Ovary (tissue), 9 donors: ENCODE measurements around the gene PRDM16. TPM values are rescaled to one million over a fixed set of nuclear protein-coding genes. Genes with fewer than 3 reads are reported as not detected.
A peak's percentile ranks its signal among the peaks of the same experiment; 100 is the strongest.

Experiments
- DNase-seq, 5 donors: peaks; one replicate each; pipeline ENCODE4 v3.0.0-alpha.2; 2019 to 2020
- H3K27ac ChIP-seq, 2 donors: fragments of 200-600 bp; one replicate each; pipeline versions ENCODE4 v1.5.1 to v1.8.0; 2019 to 2022
- H3K27me3 ChIP-seq: fragments of 200-600 bp; one replicate; pipeline ENCODE4 v1.8.0; 2022
- H3K36me3 ChIP-seq: fragments of 200-600 bp; sonication (generic); one replicate; pipeline ENCODE4 v1.5.1; 2019
- H3K4me1 ChIP-seq: one replicate; pipeline ENCODE4 v1.8.1; 2013; ENCODE audit warnings: mild to moderate bottlenecking, moderate library complexity; ENCODE audit not compliant: insufficient read depth
- H3K4me3 ChIP-seq: fragments of 200-600 bp; sonication (generic); one replicate; pipeline ENCODE4 v1.5.1; 2017
- H3K9me3 ChIP-seq, 2 donors: fragments of 200-600 bp in 1 of 2; sonication (generic) in 1 of 2; one replicate each; pipeline versions ENCODE4 v1.5.1 to v1.8.1; 2013 to 2019; ENCODE audit warnings: mild to moderate bottlenecking in 1 of 2, moderate library complexity in 1 of 2
- EP300 ChIP-seq: sonication (generic); formaldehyde crosslinking; IDR thresholded peaks from one replicate; pipeline ENCODE4 v1.6.1; 2017; ENCODE audit warnings: antibody characterized with exemption
- POLR2A ChIP-seq: fragments of 450-650 bp; IDR thresholded peaks from one replicate; pipeline ENCODE4 v1.6.1; 2017; ENCODE audit warnings: antibody characterized with exemption, mild to moderate bottlenecking, moderate library complexity
- WGBS, 3 donors: extraction: QIAGEN DNeasy Blood & Tissue Kit in 1 of 3; methylation state at CpG; one replicate each; pipeline versions ENCODE4 v1.1.5 to v1.1.7; 2013 to 2017; 5-methylcytosine and 5-hydroxymethylcytosine counted together
- intact Hi-C, 4 donors: fragments of 100-400 bp; cut with DNase I; formaldehyde crosslinking; loops; one replicate each; pipeline versions ENCODE4 v1.11.0 to v1.15.1; 2022 to 2023
- polyA plus RNA-seq, 2 donors: library from polyadenylated mRNA; stranded (reverse); fragments of 200-250 nt in 1 of 2; fragments of 350-450 nt in 1 of 2; fragmentation: Illumina TruSeq in 1 of 2; extraction: RNeasy Lipid Tissue Mini Kit (QIAGEN cat#74804) in 1 of 2; gene quantifications; one replicate each; pipeline ENCODE4 v1.2.3, GENCODE V29; 2013 to 2014
- total RNA-seq, 7 donors: library from RNA; depleted of rRNA in 2 of 7; stranded (reverse); fragments of >200 nt in 2 of 7; fragmentation: NEBNext Ultra II Directional in 3 of 7; extraction: Animal tissue kit (Norgen Biotek cat#: 25700) in 3 of 7; gene quantifications; one replicate each; pipeline versions ENCODE4 v1.1.0 to v1.2.4, GENCODE V29; 2016 to 2023
- TF ChIP-seq, protein P1 (sequence below), 3 donors: fragments of 450-650 bp in 2 of 3; fragments of 200-600 bp in 1 of 3; IDR thresholded peaks; one replicate each; pipeline versions ENCODE4 v1.5.1 to v1.8.0; 2016 to 2022; ENCODE audit warnings: antibody characterized with exemption in 3 of 3, mild to moderate bottlenecking in 1 of 3
- donor health status: DM: no; HTN: no; CAD: no; lungs with moderate emphysema.
- donor health status: DM: no; HTN: no; CAD: no.
- donor health status: Bipolar disorder and iron deficiency.
- donor health status: DM: yes; HTN: yes; CAD: no.
- donor health status: DM: no; HTN: no; CAD: no.
- donor health status: DM: yes; HTN: yes; CAD: no.

Gene PRDM16
- total and polyA plus RNA-seq, 9 donors, result 1.1 to 17.3 (median 3.9) TPM

- no peaks in the 10 kb centered on the region for H3K36me3 ChIP-seq
- H3K27ac ChIP-seq, result no peak overlapping the region
- no peak for TF ChIP-seq POLR2A
- TF ChIP-seq, protein P1, sequence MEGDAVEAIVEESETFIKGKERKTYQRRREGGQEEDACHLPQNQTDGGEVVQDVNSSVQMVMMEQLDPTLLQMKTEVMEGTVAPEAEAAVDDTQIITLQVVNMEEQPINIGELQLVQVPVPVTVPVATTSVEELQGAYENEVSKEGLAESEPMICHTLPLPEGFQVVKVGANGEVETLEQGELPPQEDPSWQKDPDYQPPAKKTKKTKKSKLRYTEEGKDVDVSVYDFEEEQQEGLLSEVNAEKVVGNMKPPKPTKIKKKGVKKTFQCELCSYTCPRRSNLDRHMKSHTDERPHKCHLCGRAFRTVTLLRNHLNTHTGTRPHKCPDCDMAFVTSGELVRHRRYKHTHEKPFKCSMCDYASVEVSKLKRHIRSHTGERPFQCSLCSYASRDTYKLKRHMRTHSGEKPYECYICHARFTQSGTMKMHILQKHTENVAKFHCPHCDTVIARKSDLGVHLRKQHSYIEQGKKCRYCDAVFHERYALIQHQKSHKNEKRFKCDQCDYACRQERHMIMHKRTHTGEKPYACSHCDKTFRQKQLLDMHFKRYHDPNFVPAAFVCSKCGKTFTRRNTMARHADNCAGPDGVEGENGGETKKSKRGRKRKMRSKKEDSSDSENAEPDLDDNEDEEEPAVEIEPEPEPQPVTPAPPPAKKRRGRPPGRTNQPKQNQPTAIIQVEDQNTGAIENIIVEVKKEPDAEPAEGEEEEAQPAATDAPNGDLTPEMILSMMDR (IDR thresholded peaks at IDR 0.05), result peak; percentile 78 to 81 (median 80)
- peak; percentile 58 to 82 (median 72) for DNase-seq
- WGBS, 3 donors, result 17 to 25% (median 21%) methylated on average over 15 to 18 of the region's 18 CpGs
- H3K27me3 ChIP-seq, result no peaks in the 10 kb centered on the region
- H3K4me1 ChIP-seq, result peaks cover 3% of the 10 kb centered on the region
- H3K9me3 ChIP-seq, result no peaks in the 10 kb centered on the region
- intact Hi-C loops, result loop anchor here in 1 of 4 donors (10.0 kb wide), 1 partner anchor 272 kb away; no protein-coding TSS in a partner anchor
- H3K4me3 ChIP-seq, result no peak overlapping the region
Observed at GRCh38 chr1:3453203-3453761, 384.3 kb downstream of the PRDM16 start.

DNA sequence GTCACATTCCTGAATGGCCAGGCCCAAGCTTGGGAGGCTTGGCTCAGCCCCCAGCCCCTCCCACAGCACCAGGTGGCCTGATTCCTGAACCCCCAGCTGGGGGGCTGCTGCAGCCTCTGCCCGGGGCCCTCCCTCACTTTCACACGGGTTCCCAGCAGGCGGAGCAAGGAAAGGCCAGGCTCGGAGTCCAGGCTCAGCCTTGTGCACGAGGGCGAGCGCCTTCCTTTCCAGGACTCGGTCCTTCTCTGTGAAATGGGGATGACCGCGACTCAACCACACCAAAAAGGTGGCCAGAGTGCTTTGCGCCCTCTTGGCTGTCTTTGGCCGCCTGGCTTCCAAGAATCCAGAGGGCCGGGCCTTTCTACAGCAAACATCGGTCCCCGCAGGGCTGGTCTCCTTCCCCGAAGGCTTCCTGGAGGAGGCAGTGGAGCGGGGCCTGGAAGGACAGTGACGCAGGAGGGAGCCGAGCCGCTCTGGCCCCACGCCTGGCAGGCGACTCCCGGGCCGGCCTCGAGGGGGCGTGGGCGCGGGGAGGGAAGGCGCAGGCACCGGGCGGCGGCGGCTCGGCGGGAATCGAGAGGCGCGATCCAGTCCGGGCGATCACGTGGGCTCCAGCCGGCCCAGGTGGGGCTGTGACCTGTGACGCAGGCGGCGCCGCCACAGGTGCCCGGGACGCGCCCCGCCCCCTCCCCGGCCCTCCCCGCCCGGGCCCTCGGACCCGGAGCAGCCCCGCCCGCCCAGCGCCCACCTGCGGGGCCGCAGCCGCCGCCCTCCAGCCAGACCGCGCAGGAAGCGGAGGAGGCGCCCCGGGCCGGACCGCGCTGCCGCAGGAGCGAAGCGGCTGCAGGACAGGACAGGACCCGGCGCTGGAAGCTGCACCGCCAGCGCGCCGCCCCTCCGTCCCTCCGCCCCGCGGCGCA lies 385.1 kb downstream of the PRDM16 start, which contains the start of gene ARHGEF16:
TSS of gene ARHGEF16 (plus strand) at position 775 of the 920 bp plus-strand sequence. CDS start 8,420 bp downstream, outside the sequence.
- 4 to 9% (median 5%) methylated on average over 39 to 84 of the region's 84 CpGs for WGBS, 3 donors
- TF ChIP-seq POLR2A (no peak), EP300 (no peak)
- TF ChIP-seq, protein P1 (IDR thresholded peaks at IDR 0.05), result no peak

DNA sequence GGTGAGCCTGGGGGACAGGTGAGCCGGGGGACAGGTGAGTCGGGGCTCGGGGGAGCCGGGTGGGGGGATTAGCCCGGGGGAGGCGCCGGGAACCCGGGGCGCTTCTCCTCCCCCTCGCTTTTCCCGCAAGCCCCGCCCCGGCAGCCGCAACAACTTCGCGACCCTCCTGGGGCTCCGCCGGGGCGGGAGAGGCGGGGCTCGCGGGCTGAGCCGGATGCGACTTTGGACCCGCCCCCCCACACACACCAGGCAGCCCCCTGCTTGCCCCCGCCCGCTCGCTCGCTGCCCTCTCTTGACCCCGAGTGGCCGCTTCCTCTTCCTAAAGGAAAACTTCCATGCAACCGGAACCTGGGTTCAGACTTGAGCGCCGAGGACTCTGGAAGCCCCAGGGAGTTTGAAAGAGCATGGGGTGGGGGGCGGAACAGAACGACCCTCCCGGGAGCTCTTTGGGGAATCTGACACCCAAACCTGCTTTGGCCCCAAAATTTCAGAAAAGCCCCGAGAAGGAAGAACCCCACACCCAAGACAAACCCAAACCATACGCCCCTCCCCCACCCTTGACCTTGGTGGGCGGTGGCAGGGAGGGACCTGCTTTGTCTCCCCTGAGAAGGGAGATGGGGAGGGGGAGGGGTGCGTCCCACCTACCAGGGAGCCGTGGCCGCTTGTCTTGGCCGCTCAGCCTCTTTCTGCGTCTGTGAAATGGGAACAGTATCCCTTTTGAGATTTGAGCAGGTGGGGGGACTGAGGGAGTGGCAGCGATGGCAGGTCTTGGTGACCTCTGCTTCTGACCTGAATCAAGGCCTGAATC lies 386.0 kb downstream of the PRDM16 start:
- Histone ChIP-seq H3K9me3 (no peaks in the 10 kb centered on the region), H3K4me3 (peak overlapping the region; percentile 33), H3K36me3 (no peaks in the 10 kb centered on the region), H3K27me3 (no peaks in the 10 kb centered on the region), H3K4me1 (peaks cover 3% of the 10 kb centered on the region), H3K27ac (no peak overlapping the region)
- TF ChIP-seq, protein P1 (IDR thresholded peaks at IDR 0.05), result no peak
- TF ChIP-seq POLR2A (no peak), EP300 (no peak)
- peak in 2 of 5 donors; percentile 37 to 52 for DNase-seq
- intact Hi-C loops, result loop anchor here in 1 of 4 donors (2.0 to 10.0 kb wide), 2 partner anchors 164 to 270 kb away; no protein-coding TSS in a partner anchor
- 10 to 13% (median 10%) methylated on average over 34 to 46 of the region's 46 CpGs for WGBS, 3 donors

More for the DNA sequence above, 385.1 kb downstream of the PRDM16 start, which contains the start of gene ARHGEF16:
- Histone ChIP-seq H3K9me3 (no peaks in the 10 kb centered on the region), H3K27me3 (no peaks in the 10 kb centered on the region), H3K4me1 (peaks cover 3% of the 10 kb centered on the region), H3K4me3 (peak within 1 kb of the TSS; percentile 33), H3K36me3 (no peaks in the 10 kb centered on the region), H3K27ac (no peak within 1 kb of the TSS)
- intact Hi-C loops, result loop anchor here in 1 of 4 donors (2.0 to 10.0 kb wide), 2 partner anchors 165 to 271 kb away; no protein-coding TSS in a partner anchor
- peak; percentile 37 to 64 (median 49) for DNase-seq
